ENCODE measurements around the gene SPTSSB. TPM values are rescaled to one million over a fixed set of nuclear protein-coding genes. Genes with fewer than 3 reads are reported as not detected.

Gene SPTSSB
- polyA plus RNA-seq, 2 of the 4 experiments (the other 2 are of a cell fraction) = 0.06 to 0.43 TPM

DNA sequence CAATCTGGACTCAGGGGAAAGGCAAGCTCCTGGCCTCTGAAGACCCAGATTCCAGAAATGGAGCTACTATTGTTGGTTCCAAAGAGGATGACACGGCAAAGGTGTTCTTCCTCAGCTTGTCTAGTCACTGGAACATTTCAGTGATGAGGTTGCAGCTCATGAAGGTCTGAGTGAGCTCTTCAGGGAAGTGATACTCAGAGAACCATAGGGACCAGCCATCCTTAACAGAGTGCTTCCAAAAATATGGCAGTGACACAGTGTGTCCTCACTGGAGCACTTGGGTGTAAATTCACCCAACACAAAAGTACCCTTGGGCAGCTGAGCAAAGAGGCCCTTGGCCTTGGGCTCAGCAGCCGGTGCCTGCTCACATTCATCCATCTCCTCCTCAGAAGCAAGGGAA is 46.3 kb downstream of the SPTSSB start:
- FAIRE-seq (no peak), DNase-seq (ENCODE audit: low read depth in 1 of 2, low spot score in 1 of 2) (no peak), ATAC-seq (no peak)
- 69% methylated on average over 2 of the region's 2 CpGs for WGBS (ENCODE audit: missing lambda C conversion rate)
- no peak overlapping the region for H3K27ac ChIP-seq
- ChIA-PET POLR2A (no interaction called here), CTCF (no interaction called here)
- no peak overlapping the region for H3K4me3 ChIP-seq
- peaks cover 17% of the 10 kb centered on the region; the same call in 2 of the 3 replicates for H3K4me1 ChIP-seq
- no peak for TF ChIP-seq RAD21 (conservative IDR thresholded peaks at IDR 0.05 in 1 of 2, IDR thresholded peaks at IDR 0.05 in 1 of 2)
- no peak for TF ChIP-seq CBX8 (IDR thresholded peaks at IDR 0.05)
- TF ChIP-seq PHF8 (IDR thresholded peaks at IDR 0.05; ENCODE audit: borderline replicate concordance, low read depth) = no peak
- TF ChIP-seq KDM1A (IDR thresholded peaks at IDR 0.05; ENCODE audit: low read depth) = no peak
- no peak for TF ChIP-seq POLR2A (IDR thresholded peaks at IDR 0.05; ENCODE audit: low read length)
- TF ChIP-seq RCOR1 (IDR thresholded peaks at IDR 0.05; ENCODE audit: low read depth, low read length) = no peak
- no peak for TF ChIP-seq TP53 (CRISPR knock-in tag; IDR thresholded peaks at IDR 0.05)
- TF ChIP-seq CEBPB (IDR thresholded peaks at IDR 0.05) = no peak
- TF ChIP-seq MYC (IDR thresholded peaks at IDR 0.05; ENCODE audit: borderline replicate concordance, low read length) = no peak
- TF ChIP-seq ZNF302 (CRISPR knock-in tag; IDR thresholded peaks at IDR 0.05) = no peak
- TF ChIP-seq JUN (IDR thresholded peaks at IDR 0.05) = no peak
- TF ChIP-seq CHD2 (IDR thresholded peaks at IDR 0.05; ENCODE audit: low read length, partially characterized antibody) = no peak
- TF ChIP-seq RFX5 (IDR thresholded peaks at IDR 0.05) = no peak
- TF ChIP-seq NR3C1 (IDR thresholded peaks at IDR 0.05) = no peak
- H3K9me3 ChIP-seq = peaks cover 2% of the 10 kb centered on the region; the same call in 1 of the 3 replicates
- no peak overlapping the region; the same call in 2 of the 3 replicates for H3K4me2 ChIP-seq

- peak in 1 of 2 experiments; percentile 9 for DNase-seq (ENCODE audit: low read depth in 1 of 2, low spot score in 1 of 2)
- CTCF ChIA-PET = no interaction called here
- POLR2A ChIA-PET = no interaction called here
- no peak for FAIRE-seq
- no peak for ATAC-seq
- Histone ChIP-seq H3K9me3 (peaks cover 2% of the 10 kb centered on the region; the same call in 1 of the 3 replicates), H3K4me1 (peaks cover 17% of the 10 kb centered on the region; the same call in 2 of the 3 replicates), H3K27ac (no peak overlapping the region), H3K4me2 (peak overlapping the region; percentile 46), H3K4me3 (no peak overlapping the region)
- TF ChIP-seq HOXB5 (CRISPR knock-in tag; IDR thresholded peaks at IDR 0.05) = no peak
- TF ChIP-seq JUNB (IDR thresholded peaks at IDR 0.05) = peak; percentile 51; the same call in 1 of the 2 replicates
- TF ChIP-seq GATA3 (IDR thresholded peaks at IDR 0.05; ENCODE audit: borderline replicate concordance) = 0 out of 2 replicates have a peak, but pooled peaks have one; percentile 25
- TF ChIP-seq RNF2 (IDR thresholded peaks at IDR 0.05; ENCODE audit: borderline replicate concordance, low read depth) = no peak
- peak in 1 of 2 experiments; percentile 31; a peak in 1 of 4 replicates for TF ChIP-seq CEBPB (IDR thresholded peaks at IDR 0.05)
- no peak for TF ChIP-seq FOSB (CRISPR knock-in tag; IDR thresholded peaks at IDR 0.05)
- TF ChIP-seq JUN (IDR thresholded peaks at IDR 0.05) = peak in 1 of 2 experiments; percentile 34; a peak in 1 of 5 replicates
- TF ChIP-seq FOSL2 (IDR thresholded peaks at IDR 0.05) = no peak
- peak; percentile 50; the same call in 1 of the 2 replicates for TF ChIP-seq FOSL2 (CRISPR knock-in tag; IDR thresholded peaks at IDR 0.05)
Observed at GRCh38 chr3:161323926-161324621, 47.2 kb downstream of the SPTSSB start.

DNA sequence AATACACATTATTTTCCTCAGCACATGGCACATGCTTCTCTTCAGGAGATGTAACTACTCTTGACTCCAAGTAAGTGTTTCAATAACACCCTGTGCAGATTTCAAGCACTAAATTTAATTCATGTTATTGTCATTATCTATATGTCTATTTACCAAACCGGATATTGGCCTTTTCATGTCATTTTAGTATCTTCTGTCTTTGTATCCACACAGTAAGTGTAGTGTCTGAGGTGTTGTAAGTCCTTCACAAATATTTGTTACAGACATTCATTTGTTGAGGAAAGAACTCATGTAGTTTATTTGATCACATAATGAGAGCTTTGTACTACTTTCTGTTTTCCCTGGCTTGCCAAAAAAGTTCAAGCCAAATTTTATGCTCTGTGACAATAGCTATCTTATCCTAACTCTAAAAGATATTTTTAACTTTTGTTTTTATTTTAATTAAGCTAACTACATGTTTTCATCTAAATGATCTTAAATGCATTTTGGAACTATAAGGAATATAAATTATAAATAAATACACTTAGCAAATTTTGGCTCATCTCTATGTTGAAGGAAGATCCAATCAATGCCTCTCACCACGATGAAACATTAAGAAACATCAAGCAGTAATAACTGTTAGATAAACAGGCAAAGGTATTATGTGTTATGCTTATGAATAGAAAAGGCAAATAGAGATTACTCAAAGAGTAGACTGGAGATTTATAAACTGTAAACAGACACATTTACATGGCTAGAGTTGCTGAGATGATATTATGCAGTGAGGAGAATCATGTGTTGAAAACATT is 48.3 kb downstream of the SPTSSB start:
- TF ChIP-seq, protein P1, sequence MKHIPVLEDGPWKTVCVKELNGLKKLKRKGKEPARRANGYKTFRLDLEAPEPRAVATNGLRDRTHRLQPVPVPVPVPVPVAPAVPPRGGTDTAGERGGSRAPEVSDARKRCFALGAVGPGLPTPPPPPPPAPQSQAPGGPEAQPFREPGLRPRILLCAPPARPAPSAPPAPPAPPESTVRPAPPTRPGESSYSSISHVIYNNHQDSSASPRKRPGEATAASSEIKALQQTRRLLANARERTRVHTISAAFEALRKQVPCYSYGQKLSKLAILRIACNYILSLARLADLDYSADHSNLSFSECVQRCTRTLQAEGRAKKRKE (CRISPR knock-in tag; IDR thresholded peaks at IDR 0.05; ENCODE audit: low read depth) = no peak
- TF ChIP-seq TFCP2L1 (CRISPR knock-in tag; IDR thresholded peaks at IDR 0.05) (no peak), CBX2 (IDR thresholded peaks at IDR 0.05; ENCODE audit: borderline replicate concordance, low read depth) (no peak), EHF (CRISPR knock-in tag; IDR thresholded peaks at IDR 0.05) (no peak), MAZ (IDR thresholded peaks at IDR 0.05; ENCODE audit: borderline replicate concordance, low read depth, low read length) (no peak), FOSB (CRISPR knock-in tag; IDR thresholded peaks at IDR 0.05) (no peak), HMGXB4 (CRISPR knock-in tag; IDR thresholded peaks at IDR 0.05; ENCODE audit: borderline replicate concordance) (no peak), RFX5 (IDR thresholded peaks at IDR 0.05) (no peak), ZSCAN20 (CRISPR knock-in tag; IDR thresholded peaks at IDR 0.05) (no peak), HOXB13 (CRISPR knock-in tag; IDR thresholded peaks at IDR 0.05; ENCODE audit: low read depth) (no peak), POLR2A (IDR thresholded peaks at IDR 0.05; ENCODE audit: low read length) (no peak), FOSL2 (IDR thresholded peaks at IDR 0.05) (no peak), FOSL2 (CRISPR knock-in tag; IDR thresholded peaks at IDR 0.05) (no peak)
- TF ChIP-seq, protein P2, sequence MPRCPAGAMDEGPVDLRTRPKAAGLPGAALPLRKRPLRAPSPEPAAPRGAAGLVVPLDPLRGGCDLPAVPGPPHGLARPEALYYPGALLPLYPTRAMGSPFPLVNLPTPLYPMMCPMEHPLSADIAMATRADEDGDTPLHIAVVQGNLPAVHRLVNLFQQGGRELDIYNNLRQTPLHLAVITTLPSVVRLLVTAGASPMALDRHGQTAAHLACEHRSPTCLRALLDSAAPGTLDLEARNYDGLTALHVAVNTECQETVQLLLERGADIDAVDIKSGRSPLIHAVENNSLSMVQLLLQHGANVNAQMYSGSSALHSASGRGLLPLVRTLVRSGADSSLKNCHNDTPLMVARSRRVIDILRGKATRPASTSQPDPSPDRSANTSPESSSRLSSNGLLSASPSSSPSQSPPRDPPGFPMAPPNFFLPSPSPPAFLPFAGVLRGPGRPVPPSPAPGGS (IDR thresholded peaks at IDR 0.05) = no peak
- ChIA-PET CTCF (no interaction called here), POLR2A (no interaction called here)
- Histone ChIP-seq H3K4me1 (peaks cover 17% of the 10 kb centered on the region; the same call in 2 of the 3 replicates), H3K4me2 (peak overlapping the region; percentile 46), H3K4me3 (no peak overlapping the region), H3K27ac (no peak overlapping the region), H3K9me3 (peaks cover 2% of the 10 kb centered on the region; the same call in 1 of the 3 replicates)
- FAIRE-seq (no peak), DNase-seq (ENCODE audit: low read depth in 1 of 2, low spot score in 1 of 2) (no peak), ATAC-seq (no peak)
- 9% methylated on average over 2 of the region's 2 CpGs for WGBS (ENCODE audit: missing lambda C conversion rate)
